ENCODE results near the gene IRAK2.

DNA sequence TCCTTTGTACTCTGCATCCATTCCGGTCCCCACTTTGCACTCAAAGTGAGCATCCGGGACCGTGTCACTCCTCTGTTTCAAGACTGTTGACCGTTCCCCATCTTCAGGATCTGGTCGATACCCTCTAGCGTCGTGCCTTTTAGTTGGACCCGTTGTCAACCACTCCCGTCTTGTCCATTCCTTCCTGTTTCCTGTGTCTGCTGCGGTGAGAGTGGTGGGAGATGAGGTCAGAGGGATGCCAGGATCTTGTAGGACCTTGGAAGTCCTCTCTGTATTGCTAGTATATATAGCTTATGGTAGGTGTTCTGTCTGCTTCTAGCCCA is 48.6 kb upstream of the IRAK2 start:
- TF ChIP-seq ZFP30 (CRISPR knock-in tag; IDR thresholded peaks at IDR 0.05) = no peak
- TF ChIP-seq, protein P1, sequence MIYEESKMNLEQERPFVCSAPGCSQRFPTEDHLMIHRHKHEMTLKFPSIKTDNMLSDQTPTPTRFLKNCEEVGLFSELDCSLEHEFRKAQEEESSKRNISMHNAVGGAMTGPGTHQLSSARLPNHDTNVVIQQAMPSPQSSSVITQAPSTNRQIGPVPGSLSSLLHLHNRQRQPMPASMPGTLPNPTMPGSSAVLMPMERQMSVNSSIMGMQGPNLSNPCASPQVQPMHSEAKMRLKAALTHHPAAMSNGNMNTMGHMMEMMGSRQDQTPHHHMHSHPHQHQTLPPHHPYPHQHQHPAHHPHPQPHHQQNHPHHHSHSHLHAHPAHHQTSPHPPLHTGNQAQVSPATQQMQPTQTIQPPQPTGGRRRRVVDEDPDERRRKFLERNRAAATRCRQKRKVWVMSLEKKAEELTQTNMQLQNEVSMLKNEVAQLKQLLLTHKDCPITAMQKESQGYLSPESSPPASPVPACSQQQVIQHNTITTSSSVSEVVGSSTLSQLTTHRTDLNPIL (CRISPR knock-in tag; IDR thresholded peaks at IDR 0.05; ENCODE audit: low read depth) = no peak
- no peak for TF ChIP-seq PATZ1 (CRISPR knock-in tag; IDR thresholded peaks at IDR 0.05; ENCODE audit: borderline replicate concordance)
- TF ChIP-seq OSR1 (CRISPR knock-in tag; IDR thresholded peaks at IDR 0.05) = no peak
- no peak for TF ChIP-seq ZFP3 (CRISPR knock-in tag; IDR thresholded peaks at IDR 0.05)
- TF ChIP-seq, protein P2, sequence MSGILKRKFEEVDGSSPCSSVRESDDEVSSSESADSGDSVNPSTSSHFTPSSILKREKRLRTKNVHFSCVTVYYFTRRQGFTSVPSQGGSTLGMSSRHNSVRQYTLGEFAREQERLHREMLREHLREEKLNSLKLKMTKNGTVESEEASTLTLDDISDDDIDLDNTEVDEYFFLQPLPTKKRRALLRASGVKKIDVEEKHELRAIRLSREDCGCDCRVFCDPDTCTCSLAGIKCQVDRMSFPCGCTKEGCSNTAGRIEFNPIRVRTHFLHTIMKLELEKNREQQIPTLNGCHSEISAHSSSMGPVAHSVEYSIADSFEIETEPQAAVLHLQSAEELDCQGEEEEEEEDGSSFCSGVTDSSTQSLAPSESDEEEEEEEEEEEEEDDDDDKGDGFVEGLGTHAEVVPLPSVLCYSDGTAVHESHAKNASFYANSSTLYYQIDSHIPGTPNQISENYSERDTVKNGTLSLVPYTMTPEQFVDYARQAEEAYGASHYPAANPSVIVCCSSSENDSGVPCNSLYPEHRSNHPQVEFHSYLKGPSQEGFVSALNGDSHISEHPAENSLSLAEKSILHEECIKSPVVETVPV (CRISPR knock-in tag; IDR thresholded peaks at IDR 0.05) = no peak
- TF ChIP-seq ZNF70 (CRISPR knock-in tag; IDR thresholded peaks at IDR 0.05) = no peak
- TF ChIP-seq, protein P3, sequence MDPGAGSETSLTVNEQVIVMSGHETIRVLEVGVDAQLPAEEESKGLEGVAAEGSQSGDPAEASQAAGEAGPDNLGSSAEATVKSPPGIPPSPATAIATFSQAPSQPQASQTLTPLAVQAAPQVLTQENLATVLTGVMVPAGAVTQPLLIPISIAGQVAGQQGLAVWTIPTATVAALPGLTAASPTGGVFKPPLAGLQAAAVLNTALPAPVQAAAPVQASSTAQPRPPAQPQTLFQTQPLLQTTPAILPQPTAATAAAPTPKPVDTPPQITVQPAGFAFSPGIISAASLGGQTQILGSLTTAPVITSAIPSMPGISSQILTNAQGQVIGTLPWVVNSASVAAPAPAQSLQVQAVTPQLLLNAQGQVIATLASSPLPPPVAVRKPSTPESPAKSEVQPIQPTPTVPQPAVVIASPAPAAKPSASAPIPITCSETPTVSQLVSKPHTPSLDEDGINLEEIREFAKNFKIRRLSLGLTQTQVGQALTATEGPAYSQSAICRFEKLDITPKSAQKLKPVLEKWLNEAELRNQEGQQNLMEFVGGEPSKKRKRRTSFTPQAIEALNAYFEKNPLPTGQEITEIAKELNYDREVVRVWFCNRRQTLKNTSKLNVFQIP (CRISPR knock-in tag; IDR thresholded peaks at IDR 0.05; ENCODE audit: borderline replicate concordance, low read depth) = no peak
- TF ChIP-seq, protein P4, sequence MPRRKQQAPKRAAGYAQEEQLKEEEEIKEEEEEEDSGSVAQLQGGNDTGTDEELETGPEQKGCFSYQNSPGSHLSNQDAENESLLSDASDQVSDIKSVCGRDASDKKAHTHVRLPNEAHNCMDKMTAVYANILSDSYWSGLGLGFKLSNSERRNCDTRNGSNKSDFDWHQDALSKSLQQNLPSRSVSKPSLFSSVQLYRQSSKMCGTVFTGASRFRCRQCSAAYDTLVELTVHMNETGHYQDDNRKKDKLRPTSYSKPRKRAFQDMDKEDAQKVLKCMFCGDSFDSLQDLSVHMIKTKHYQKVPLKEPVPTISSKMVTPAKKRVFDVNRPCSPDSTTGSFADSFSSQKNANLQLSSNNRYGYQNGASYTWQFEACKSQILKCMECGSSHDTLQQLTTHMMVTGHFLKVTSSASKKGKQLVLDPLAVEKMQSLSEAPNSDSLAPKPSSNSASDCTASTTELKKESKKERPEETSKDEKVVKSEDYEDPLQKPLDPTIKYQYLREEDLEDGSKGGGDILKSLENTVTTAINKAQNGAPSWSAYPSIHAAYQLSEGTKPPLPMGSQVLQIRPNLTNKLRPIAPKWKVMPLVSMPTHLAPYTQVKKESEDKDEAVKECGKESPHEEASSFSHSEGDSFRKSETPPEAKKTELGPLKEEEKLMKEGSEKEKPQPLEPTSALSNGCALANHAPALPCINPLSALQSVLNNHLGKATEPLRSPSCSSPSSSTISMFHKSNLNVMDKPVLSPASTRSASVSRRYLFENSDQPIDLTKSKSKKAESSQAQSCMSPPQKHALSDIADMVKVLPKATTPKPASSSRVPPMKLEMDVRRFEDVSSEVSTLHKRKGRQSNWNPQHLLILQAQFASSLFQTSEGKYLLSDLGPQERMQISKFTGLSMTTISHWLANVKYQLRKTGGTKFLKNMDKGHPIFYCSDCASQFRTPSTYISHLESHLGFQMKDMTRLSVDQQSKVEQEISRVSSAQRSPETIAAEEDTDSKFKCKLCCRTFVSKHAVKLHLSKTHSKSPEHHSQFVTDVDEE (CRISPR knock-in tag; IDR thresholded peaks at IDR 0.05) = no peak
- no peak for TF ChIP-seq ISL1 (CRISPR knock-in tag; IDR thresholded peaks at IDR 0.05)
- no peak for TF ChIP-seq PPARA (CRISPR knock-in tag; IDR thresholded peaks at IDR 0.05; ENCODE audit: borderline replicate concordance)
- TF ChIP-seq ESRRG (CRISPR knock-in tag; IDR thresholded peaks at IDR 0.05) = no peak
- TF ChIP-seq CSDC2 (CRISPR knock-in tag; IDR thresholded peaks at IDR 0.05) = no peak

Measured in SK-N-SH treated with all-trans-retinoic acid at 6 μM for 48 hours (cell line).